SK-N-SH treated with all-trans-retinoic acid at 6 μM for 48 hours (cell line): Measurements from ENCODE around the gene DPM3.

Experiments
- ARNTL ChIP-seq: fragments of 450-650 bp; formaldehyde crosslinking; IDR thresholded peaks from 2 replicates; pipeline ENCODE4 v1.5.0; 2020; ENCODE audit warnings: low read depth, mild to moderate bottlenecking, moderate library complexity, borderline replicate concordance
- OSR1 ChIP-seq: fragments of 250-450 bp; sonication (Bioruptor Pico); IDR thresholded peaks from 2 replicates; pipeline ENCODE4 v1.8.0; 2022; ENCODE audit warnings: moderate library complexity, mild to moderate bottlenecking, inconsistent platforms
- POU6F1 ChIP-seq: fragments of 250-450 bp; sonication (Bioruptor Pico); IDR thresholded peaks from 2 replicates; pipeline ENCODE4 v1.8.0; 2021; ENCODE audit warnings: low read depth, mild to moderate bottlenecking, moderate library complexity, borderline replicate concordance
- TCF4 ChIP-seq: fragments of 250-450 bp; sonication (Bioruptor Pico); IDR thresholded peaks from 2 replicates; pipeline ENCODE4 v1.8.0; 2021; ENCODE audit warnings: mild to moderate bottlenecking, moderate library complexity, borderline replicate concordance
- TSHZ2 ChIP-seq: fragments of 250-450 bp; sonication (Bioruptor Pico); IDR thresholded peaks from 2 replicates; pipeline ENCODE4 v1.5.0; 2020; ENCODE audit warnings: mild to moderate bottlenecking, moderate library complexity
- ZFP3 ChIP-seq: fragments of 250-450 bp; sonication (Bioruptor Pico); IDR thresholded peaks from 2 replicates; pipeline ENCODE4 v1.5.0; 2020; ENCODE audit warnings: mild to moderate bottlenecking, moderate library complexity
- ZFP30 ChIP-seq: fragments of 450-650 bp; formaldehyde crosslinking; IDR thresholded peaks from 2 replicates; pipeline ENCODE4 v1.5.0; 2022; ENCODE audit warnings: mild to moderate bottlenecking, moderate library complexity
- ZNF70 ChIP-seq: fragments of 450-650 bp; formaldehyde crosslinking; IDR thresholded peaks from 2 replicates; pipeline ENCODE4 v1.5.0; 2020; ENCODE audit warnings: mild to moderate bottlenecking, moderate library complexity

- no peak for TF ChIP-seq TCF4 (CRISPR knock-in tag)
- TF ChIP-seq OSR1 = no peak
- no peak for TF ChIP-seq ZFP30 (CRISPR knock-in tag)
- no peak for TF ChIP-seq ZFP3
- TF ChIP-seq POU6F1 (CRISPR knock-in tag) = no peak
- TF ChIP-seq ARNTL (CRISPR knock-in tag) = no peak
- no peak for TF ChIP-seq TSHZ2
- TF ChIP-seq ZNF70 = no peak
These were observed 5.2 kb upstream of the DPM3 start for GRCh38 chr1:155145491-155145890.
